ENCODE measurements around the gene KIF7. TPM values are rescaled to one million over a fixed set of nuclear protein-coding genes. Genes with fewer than 3 reads are reported as not detected.

The KIF7 gene
- total and polyA plus RNA-seq, 10 of the 15 experiments (the other 5 are each of a cell fraction or from before 2014, with no cell fraction given) = 0.01 to 0.36 (median 0.10) TPM; not detected in 2

DNA sequence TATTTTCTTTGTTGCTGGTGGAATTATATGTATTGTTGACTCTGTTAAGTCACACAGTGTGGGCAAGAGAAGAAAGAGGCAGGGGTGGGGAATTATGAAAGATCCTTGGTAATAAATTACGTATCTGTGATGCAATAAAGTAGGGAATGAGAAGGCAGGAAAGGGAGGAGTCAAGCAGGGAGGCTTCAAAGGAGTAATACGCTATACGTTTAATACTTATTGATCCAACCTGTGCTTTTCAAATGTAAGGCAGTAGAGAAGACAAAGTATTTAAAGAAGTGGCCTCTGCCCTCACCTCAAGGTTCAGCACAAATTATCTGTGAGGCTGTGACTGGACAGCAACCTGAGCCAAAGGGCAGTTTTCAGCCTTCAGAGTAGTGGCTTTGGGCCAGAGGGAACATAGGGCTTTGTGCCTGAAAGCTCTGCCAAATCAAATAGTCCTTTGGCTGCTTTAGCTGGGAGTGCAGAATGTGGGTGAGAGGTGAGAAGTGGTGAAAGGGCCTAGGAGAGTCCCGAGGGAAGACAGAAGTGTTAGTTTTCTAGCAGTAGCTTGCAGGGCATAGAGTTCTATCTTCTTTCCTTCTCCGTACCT lies 25.1 kb upstream of the KIF7 start:
- DNase-seq (ENCODE audit: low read depth, low spot score) = no peak
- Histone ChIP-seq H3K4me3 (no peak overlapping the region), H3K4me1 (ENCODE audit: control insufficient read depth, insufficient read depth, low read length) (no peaks in the 10 kb centered on the region), H3K36me3 (ENCODE audit: control insufficient read depth in 2 of 2, insufficient read depth in 2 of 2, low read length in 1 of 2) (no peaks in the 10 kb centered on the region), H3K9ac (ENCODE audit: control insufficient read depth, insufficient read depth, low read length) (no peak overlapping the region), H3K9me3 (replicated peaks; ENCODE audit: control insufficient read depth, insufficient read depth, low read length) (no peaks in the 10 kb centered on the region), H2AFZ (ENCODE audit: control insufficient read depth, low read depth, low read length) (no peak overlapping the region), H3K27me3 (replicated peaks in 1 of 2; ENCODE audit: control insufficient read depth in 2 of 2, insufficient read depth in 2 of 2, low read length in 1 of 2) (no peaks in the 10 kb centered on the region), H3K4me2 (ENCODE audit: control insufficient read depth, insufficient read depth) (no peak overlapping the region), H3K27ac (ENCODE audit: control insufficient read depth, insufficient read depth) (no peak overlapping the region), H3K79me2 (ENCODE audit: control insufficient read depth, insufficient read depth, low read length) (no peaks in the 10 kb centered on the region), H4K20me1 (ENCODE audit: control insufficient read depth, insufficient read depth) (no peaks in the 10 kb centered on the region)
- no peak for ATAC-seq
- FAIRE-seq = no peak
- SMC1A ChIA-PET (ENCODE audit: uncharacterized antibody, unreplicated experiment) = no interaction called here
- in situ Hi-C loops (cut with MboI) (no loop called here), intact Hi-C loops (cut with micrococcal nuclease; ENCODE audit: unreplicated experiment) (no loop called here)
- 63% methylated on average over 5 of the region's 5 CpGs for WGBS (ENCODE audit: insufficient coverage, insufficient replicate concordance, low lambda C conversion rate, missing lambda C conversion rate)
- RAD21 ChIA-PET (ENCODE audit: unreplicated experiment) = no interaction called here
- no peak for TF ChIP-seq WRNIP1 (IDR thresholded peaks at IDR 0.05; ENCODE audit: borderline replicate concordance, low read depth, low read length)
- CTCF ChIA-PET = no interaction called here
- BruUV-seq (replicated peaks) = no TSS peak
- POLR2A ChIA-PET = no interaction called here

DNA sequence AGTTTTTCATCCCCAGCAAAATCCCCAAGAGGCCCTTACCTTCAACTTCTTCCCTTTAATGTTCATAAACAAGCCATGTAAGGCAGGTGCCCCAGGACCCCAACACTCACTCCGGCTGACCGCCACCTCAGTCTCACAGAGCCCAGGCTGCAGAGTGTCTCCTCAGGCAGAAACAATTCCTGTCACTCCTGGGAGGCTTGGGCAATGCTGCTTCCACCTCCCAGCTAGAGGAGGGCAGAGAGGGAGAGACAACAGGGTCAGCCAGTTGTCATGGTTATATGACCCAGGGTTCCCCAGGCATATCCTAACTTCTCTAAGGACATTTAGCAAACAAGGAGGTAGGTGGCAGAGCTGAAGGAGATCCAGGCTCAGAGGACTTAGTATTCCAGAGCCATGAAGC lies 23.9 kb upstream of the KIF7 start, which contains the start of gene PLIN1:
Gene PLIN1 (minus strand): TSS at position 156 of the 400 bp plus-strand sequence. CDS start 1,878 bp downstream, outside the sequence.
- no peaks in the 10 kb centered on the region for H3K79me2 ChIP-seq (ENCODE audit: control insufficient read depth, insufficient read depth, low read length)
- RAD21 ChIA-PET (ENCODE audit: unreplicated experiment) = no interaction called here
- ATAC-seq (no peak), FAIRE-seq (no peak), DNase-seq (ENCODE audit: low read depth, low spot score) (no peak)
- CTCF ChIA-PET = no interaction called here
- no peak for TF ChIP-seq EZH2 (IDR thresholded peaks at IDR 0.05; ENCODE audit: borderline replicate concordance, control insufficient read depth, low read depth, low read length)
- TF ChIP-seq TARDBP (IDR thresholded peaks at IDR 0.05; ENCODE audit: borderline replicate concordance) = no peak
- TF ChIP-seq NR2C2 (IDR thresholded peaks at IDR 0.05; ENCODE audit: borderline replicate concordance, control insufficient read depth, insufficient read length, low read depth) = no peak
- in situ Hi-C loops (cut with MboI) (no loop called here), intact Hi-C loops (cut with micrococcal nuclease; ENCODE audit: unreplicated experiment) (no loop called here)
- H3K4me1 ChIP-seq (ENCODE audit: control insufficient read depth, insufficient read depth, low read length) = no peaks in the 10 kb centered on the region
- no peak within 1 kb of the TSS for H3K4me3 ChIP-seq
- POLR2A ChIA-PET = no interaction called here
- H3K9me3 ChIP-seq (replicated peaks; ENCODE audit: control insufficient read depth, insufficient read depth, low read length) = no peaks in the 10 kb centered on the region
- no peaks in the 10 kb centered on the region for H4K20me1 ChIP-seq (ENCODE audit: control insufficient read depth, insufficient read depth)
- H3K4me2 ChIP-seq (ENCODE audit: control insufficient read depth, insufficient read depth) = no peak within 1 kb of the TSS
- no peaks in the 10 kb centered on the region for H3K27me3 ChIP-seq (replicated peaks in 1 of 2; ENCODE audit: control insufficient read depth in 2 of 2, insufficient read depth in 2 of 2, low read length in 1 of 2)
- H3K36me3 ChIP-seq (ENCODE audit: control insufficient read depth in 2 of 2, insufficient read depth in 2 of 2, low read length in 1 of 2) = no peaks in the 10 kb centered on the region
- no TSS peak for BruUV-seq (replicated peaks)
- SMC1A ChIA-PET (ENCODE audit: uncharacterized antibody, unreplicated experiment) = no interaction called here
- H3K9ac ChIP-seq (ENCODE audit: control insufficient read depth, insufficient read depth, low read length) = no peak within 1 kb of the TSS
- no peak within 1 kb of the TSS for H3K27ac ChIP-seq (ENCODE audit: control insufficient read depth, insufficient read depth)
- no peak within 1 kb of the TSS for H2AFZ ChIP-seq (ENCODE audit: control insufficient read depth, low read depth, low read length)
- whole genome bisulfite sequencing (ENCODE audit: insufficient coverage, insufficient replicate concordance, low lambda C conversion rate, missing lambda C conversion rate) = 92% methylated on average over 2 of the region's 2 CpGs

Data from GM12878 (cell line).